SK-N-SH (cell line): ENCODE measurements around the gene TUBGCP3. TPM values are rescaled to one million over a fixed set of nuclear protein-coding genes. Genes with fewer than 3 reads are reported as not detected.

Experiments used
- CTCF ChIA-PET: fragments of 300-600, 350-600 bp; formaldehyde crosslinking; extraction: SDS; loops from one replicate; lab custom pipeline; 2021; lab: Yijun Ruan, JAX
- POLR2A ChIA-PET: fragments of 350-600 bp; sonication (Branson Sonifier 250); formaldehyde crosslinking; extraction: SDS; loops from one replicate; lab custom pipeline; 2020; ENCODE audit warnings: antibody characterized with exemption, inconsistent platforms; lab: Yijun Ruan, JAX
- DNase-seq: peaks from one replicate; pipeline ENCODE4 v3.0.0; 2012
- H2AFZ ChIP-seq: fragments of 200-600 bp; sonication (generic); 2 replicates; pipeline ENCODE4 v1.8.1; 2016; ENCODE audit warnings: antibody characterized with exemption, mild to moderate bottlenecking, low read depth
- H3F3A ChIP-seq: fragments of 200-600 bp; sonication (generic); replicated peaks from 2 replicates; pipeline ENCODE3; 2016; ENCODE audit warnings: antibody characterized with exemption, mild to moderate bottlenecking; ENCODE audit not compliant: insufficient read depth
- H3K27ac ChIP-seq, 2 experiments: fragments of 200-500 bp in 1 of 2; fragments of 200-600 bp in 1 of 2; sonication (Bioruptor generic) in 1 of 2; sonication (generic), shearing (Covaris generic) in 1 of 2; 2 replicates each; pipeline versions ENCODE4 v1.5.1 to v1.6.1; 2014 to 2016; ENCODE audit warnings: low read depth in 2 of 2, inconsistent platforms in 1 of 2, low read length in 1 of 2, mild to moderate bottlenecking in 1 of 2, mixed read lengths in 1 of 2
- H3K27me3 ChIP-seq: fragments of 200-600 bp; sonication (generic), shearing (Covaris generic); 2 replicates; pipeline ENCODE4 v1.6.1; 2016; ENCODE audit warnings: mixed run types; ENCODE audit not compliant: insufficient read depth
- H3K36me3 ChIP-seq, 2 experiments: fragments of 200-500 bp in 1 of 2; fragments of 200-600 bp in 1 of 2; sonication (Bioruptor generic) in 1 of 2; sonication (generic) in 1 of 2; replicated peaks in 1 of 2; 2 replicates each; pipeline versions ENCODE3 to v1.5.1; 2014 to 2016; ENCODE audit warnings: low read length in 1 of 2, mild to moderate bottlenecking in 1 of 2; ENCODE audit not compliant: insufficient read depth in 2 of 2, control insufficient read depth in 1 of 2
- H3K4me1 ChIP-seq, 2 experiments: fragments of 200-500 bp in 1 of 2; fragments of 200-600 bp in 1 of 2; sonication (Bioruptor generic) in 1 of 2; sonication (generic), shearing (Covaris generic) in 1 of 2; 2 replicates each; pipeline versions ENCODE4 v1.5.1 to v1.6.1; 2014 to 2016; ENCODE audit warnings: low read depth in 1 of 2, low read length in 1 of 2, mixed run types in 1 of 2; ENCODE audit not compliant: insufficient read depth in 2 of 2, control insufficient read depth in 1 of 2
- H3K4me2 ChIP-seq: fragments of 200-600 bp; sonication (generic), shearing (Covaris generic); 2 replicates; pipeline ENCODE4 v1.6.1; 2017; ENCODE audit warnings: mixed run types
- H3K4me3 ChIP-seq, 2 experiments: fragments of 200-500 bp in 1 of 2; fragments of 200-600 bp in 1 of 2; sonication (Bioruptor generic) in 1 of 2; sonication (generic), shearing (Covaris generic) in 1 of 2; 2 replicates each; pipeline versions ENCODE4 v1.5.1 to v1.8.1; 2014 to 2016; ENCODE audit warnings: low read depth in 2 of 2, inconsistent platforms in 1 of 2, low read length in 1 of 2, mild to moderate bottlenecking in 1 of 2, mixed read lengths in 1 of 2, moderate library complexity in 1 of 2
- H3K79me2 ChIP-seq: fragments of 200-600 bp; sonication (generic); 2 replicates; pipeline ENCODE4 v1.8.1; 2017; ENCODE audit warnings: mild to moderate bottlenecking; ENCODE audit not compliant: insufficient read depth
- H3K9ac ChIP-seq: fragments of 200-600 bp; sonication (generic); 2 replicates; pipeline ENCODE4 v1.6.1; 2017; ENCODE audit warnings: mixed run types
- H3K9me2 ChIP-seq: fragments of 200-600 bp; sonication (generic); 2 replicates; pipeline ENCODE4 v1.6.1; 2017; ENCODE audit warnings: mixed run types
- H3K9me3 ChIP-seq: fragments of 200-600 bp; sonication (generic); 2 replicates; pipeline ENCODE4 v1.6.1; 2017; ENCODE audit warnings: mixed run types, mild to moderate bottlenecking, moderate library complexity
- H4K20me1 ChIP-seq: fragments of 200-600 bp; sonication (generic); 2 replicates; pipeline ENCODE4 v1.6.1; 2017; ENCODE audit warnings: mild to moderate bottlenecking, mixed run types; ENCODE audit not compliant: insufficient read depth
- CHD2 ChIP-seq: fragments of 150-350 bp; IDR thresholded peaks from 2 replicates; pipeline ENCODE4 v1.6.1; 2018; ENCODE audit warnings: low read length; ENCODE audit not compliant: partially characterized antibody
- FOSL2 ChIP-seq: IDR thresholded peaks from 2 replicates; pipeline ENCODE4 v1.4.0; 2012; ENCODE audit warnings: low read depth, mild to moderate bottlenecking, moderate library complexity, borderline replicate concordance
- FOXJ3 ChIP-seq: sonication (generic); formaldehyde crosslinking; IDR thresholded peaks from 2 replicates; pipeline ENCODE4 v1.5.1; 2020; ENCODE audit warnings: mild to moderate bottlenecking, missing genetic modification reagents
- GABPA ChIP-seq: IDR thresholded peaks from 2 replicates; pipeline ENCODE4 v1.4.0; 2012; ENCODE audit warnings: low read depth, mild to moderate bottlenecking
- GATA2 ChIP-seq: sonication (generic); formaldehyde crosslinking; IDR thresholded peaks from 2 replicates; pipeline ENCODE4 v1.5.0; 2020; ENCODE audit warnings: mild to moderate bottlenecking, missing genetic modification reagents
- MEF2A ChIP-seq: IDR thresholded peaks from 2 replicates; pipeline ENCODE4 v1.4.0; 2012; ENCODE audit warnings: low read depth, borderline replicate concordance
- POLR2AphosphoS5 ChIP-seq: IDR thresholded peaks from 2 replicates; pipeline ENCODE4 v1.6.1; 2012; ENCODE audit warnings: low read depth, low read length
- RCOR1 ChIP-seq: fragments of 150-350 bp; IDR thresholded peaks from 2 replicates; pipeline ENCODE4 v1.6.1; 2017; ENCODE audit warnings: antibody characterized with exemption, low read length
- RFX5 ChIP-seq: IDR thresholded peaks from 2 replicates; pipeline ENCODE4 v1.6.1; 2012; ENCODE audit warnings: mild to moderate bottlenecking, improper control_type of control experiment, low read length
- RXRA ChIP-seq: IDR thresholded peaks from 2 replicates; pipeline ENCODE4 v1.4.0; 2012; ENCODE audit warnings: low read depth, mild to moderate bottlenecking, borderline replicate concordance
- SIN3A ChIP-seq: IDR thresholded peaks from 2 replicates; pipeline ENCODE4 v1.6.1; 2012; ENCODE audit warnings: low read depth, mild to moderate bottlenecking, low read length, moderate library complexity, borderline replicate concordance
- TAF1 ChIP-seq: IDR thresholded peaks from 2 replicates; pipeline ENCODE4 v1.6.1; 2012; ENCODE audit warnings: low read depth, mild to moderate bottlenecking, low read length, moderate library complexity, borderline replicate concordance
- TCF12 ChIP-seq: IDR thresholded peaks from 2 replicates; pipeline ENCODE4 v1.4.0; 2012
- TEAD4 ChIP-seq: IDR thresholded peaks from 2 replicates; pipeline ENCODE4 v1.4.0; 2012; ENCODE audit warnings: mild to moderate bottlenecking, borderline replicate concordance; ENCODE audit not compliant: insufficient read depth
- WGBS: methylation state at CpG from one replicate; pipeline ENCODE4 v1.1.6; 2017; ENCODE audit warnings: low lambda C conversion rate; 5-methylcytosine and 5-hydroxymethylcytosine counted together
- polyA plus RNA-seq, 3 experiments: library from polyadenylated mRNA; depleted of rRNA; stranded (reverse); fragments of >200 nt; gene quantifications; 2 replicates each; pipeline ENCODE4 v1.2.3, GENCODE V29; 2012
- TF ChIP-seq, protein P1 (sequence below): IDR thresholded peaks from 2 replicates; pipeline ENCODE4 v1.4.0; 2012; ENCODE audit warnings: low read depth
- TF ChIP-seq, protein P2 (sequence below): IDR thresholded peaks from 2 replicates; pipeline ENCODE4; 2012
- TF ChIP-seq, protein P3 (sequence below): fragments of 150-350 bp; IDR thresholded peaks from 2 replicates; pipeline ENCODE4 v1.6.1; 2017; ENCODE audit warnings: antibody characterized with exemption, low read length, low read depth, borderline replicate concordance

The TUBGCP3 gene
- polyA plus RNA-seq, 1 of the 3 experiments (the other 2 are of a cell fraction) = 16.8 TPM

DNA sequence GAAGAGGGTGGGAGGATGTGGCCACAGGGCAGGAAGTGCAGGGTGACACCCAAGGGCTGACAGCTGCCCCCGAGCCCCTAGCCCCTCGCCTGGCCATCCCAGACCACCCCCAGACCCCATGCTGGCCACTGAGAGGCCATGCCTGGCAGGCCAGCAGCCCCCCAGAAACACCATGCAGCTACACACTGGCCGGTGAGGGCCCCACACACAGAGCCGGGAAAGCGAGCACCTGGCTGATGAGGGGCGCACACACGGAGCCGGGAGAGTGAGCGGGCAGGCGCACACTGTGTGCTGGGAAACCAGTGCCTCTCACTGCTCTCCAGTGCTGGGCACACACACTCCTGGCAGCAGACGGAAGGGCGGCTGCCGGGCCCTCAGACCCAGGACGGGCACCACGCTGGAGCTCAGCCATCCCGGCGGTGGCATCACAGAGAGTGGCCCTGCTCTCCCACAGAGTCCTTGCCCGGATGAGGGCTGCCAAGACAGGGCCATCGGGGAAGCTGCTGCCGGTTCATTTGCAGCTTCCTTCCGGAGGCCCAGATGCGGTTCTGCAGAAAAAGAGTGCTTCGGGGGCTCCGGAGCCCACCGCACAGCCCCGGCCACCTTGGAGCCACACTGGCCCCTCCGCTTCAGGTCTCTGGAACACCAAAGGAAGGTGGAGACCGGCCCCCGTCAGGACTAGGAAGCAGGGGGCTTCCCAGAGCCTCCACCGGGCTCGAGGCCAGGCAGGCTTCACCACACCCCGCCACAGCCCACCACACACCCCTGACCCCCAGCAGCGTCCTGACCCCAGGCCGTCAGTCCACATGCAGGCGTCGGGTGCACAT is 135.4 kb downstream of the TUBGCP3 start:
- Histone ChIP-seq H3K9ac (no peak overlapping the region), H3K9me2 (no peaks in the 10 kb centered on the region), H3K36me3 (no peaks in the 10 kb centered on the region), H3K9me3 (no peaks in the 10 kb centered on the region), H3K4me1 (no peaks in the 10 kb centered on the region), H3K4me2 (no peak overlapping the region), H3K79me2 (no peaks in the 10 kb centered on the region), H3K27ac (no peak overlapping the region), H4K20me1 (no peaks in the 10 kb centered on the region), H3K27me3 (no peaks in the 10 kb centered on the region), H2AFZ (no peak overlapping the region), H3F3A (no peaks in the 10 kb centered on the region), H3K4me3 (no peak overlapping the region)
- TF ChIP-seq TAF1 = no peak
- TF ChIP-seq TCF12 = no peak
- ChIA-PET POLR2A (no interaction called here), CTCF (interaction anchor here (0.6 to 1.2 kb wide), 2 partner anchors 9 to 121 kb away, joined by 3 to 4 read pairs; no protein-coding TSS in a partner anchor)
- 64% methylated on average over 20 of the region's 36 CpGs for WGBS
- DNase-seq = no peak

DNA sequence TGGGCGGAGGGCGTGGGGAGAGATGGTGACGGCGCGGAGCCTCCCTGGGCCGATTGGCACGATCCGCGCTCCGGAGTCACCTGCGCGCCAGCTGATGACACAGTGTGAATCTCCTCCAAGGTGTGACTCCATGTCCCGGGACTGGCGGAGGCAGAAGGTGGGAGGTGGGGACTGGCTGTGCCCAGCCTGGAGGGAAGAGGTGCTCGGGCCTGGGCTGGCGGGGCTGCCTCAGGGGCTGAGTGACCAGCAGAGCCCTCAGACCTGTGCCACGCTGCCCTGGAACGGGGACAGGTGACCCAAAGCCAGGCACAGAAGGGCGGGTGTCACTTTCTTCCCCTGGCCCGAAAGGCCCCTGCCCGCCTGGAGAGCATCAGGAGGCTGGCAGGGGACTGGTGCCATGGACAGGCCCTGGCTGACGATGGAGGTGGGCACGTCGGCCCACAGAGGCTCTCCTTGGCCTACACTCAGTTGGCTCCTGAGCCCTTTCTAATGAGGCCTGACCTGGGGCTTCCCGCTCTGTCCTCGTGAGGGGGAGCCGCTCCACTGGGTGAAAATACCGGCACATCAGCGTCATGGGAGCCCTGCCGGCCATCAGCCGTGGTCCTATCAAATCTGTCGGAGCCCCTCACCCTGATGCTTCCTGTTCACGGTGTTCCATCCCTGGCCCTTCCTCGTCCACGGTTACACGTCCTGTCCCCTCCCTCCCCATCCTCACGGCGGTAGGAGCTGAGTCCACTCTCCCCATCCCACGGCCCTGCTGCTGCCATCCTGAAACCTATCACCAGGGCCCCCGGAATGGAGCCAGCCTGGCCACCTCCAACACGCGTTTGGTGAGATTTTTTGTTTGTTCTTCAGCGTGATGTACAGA is 136.2 kb downstream of the TUBGCP3 start:
- TF ChIP-seq FOXJ3 (CRISPR knock-in tag) (no peak), TAF1 (no peak), RFX5 (no peak), RXRA (no peak), TEAD4 (no peak), GABPA (no peak), GATA2 (no peak), MEF2A (no peak), SIN3A (no peak), FOSL2 (no peak), TCF12 (no peak), POLR2AphosphoS5 (no peak), CHD2 (no peak), RCOR1 (no peak)
- TF ChIP-seq, protein P1, sequence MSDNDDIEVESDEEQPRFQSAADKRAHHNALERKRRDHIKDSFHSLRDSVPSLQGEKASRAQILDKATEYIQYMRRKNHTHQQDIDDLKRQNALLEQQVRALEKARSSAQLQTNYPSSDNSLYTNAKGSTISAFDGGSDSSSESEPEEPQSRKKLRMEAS = no peak
- TF ChIP-seq, protein P2, sequence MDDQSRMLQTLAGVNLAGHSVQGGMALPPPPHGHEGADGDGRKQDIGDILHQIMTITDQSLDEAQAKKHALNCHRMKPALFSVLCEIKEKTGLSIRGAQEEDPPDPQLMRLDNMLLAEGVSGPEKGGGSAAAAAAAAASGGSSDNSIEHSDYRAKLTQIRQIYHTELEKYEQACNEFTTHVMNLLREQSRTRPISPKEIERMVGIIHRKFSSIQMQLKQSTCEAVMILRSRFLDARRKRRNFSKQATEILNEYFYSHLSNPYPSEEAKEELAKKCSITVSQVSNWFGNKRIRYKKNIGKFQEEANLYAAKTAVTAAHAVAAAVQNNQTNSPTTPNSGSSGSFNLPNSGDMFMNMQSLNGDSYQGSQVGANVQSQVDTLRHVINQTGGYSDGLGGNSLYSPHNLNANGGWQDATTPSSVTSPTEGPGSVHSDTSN = no peak
- TF ChIP-seq, protein P3, sequence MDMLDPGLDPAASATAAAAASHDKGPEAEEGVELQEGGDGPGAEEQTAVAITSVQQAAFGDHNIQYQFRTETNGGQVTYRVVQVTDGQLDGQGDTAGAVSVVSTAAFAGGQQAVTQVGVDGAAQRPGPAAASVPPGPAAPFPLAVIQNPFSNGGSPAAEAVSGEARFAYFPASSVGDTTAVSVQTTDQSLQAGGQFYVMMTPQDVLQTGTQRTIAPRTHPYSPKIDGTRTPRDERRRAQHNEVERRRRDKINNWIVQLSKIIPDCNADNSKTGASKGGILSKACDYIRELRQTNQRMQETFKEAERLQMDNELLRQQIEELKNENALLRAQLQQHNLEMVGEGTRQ = no peak
- DNase-seq = peak; percentile 21
- no peak overlapping the region for H3K4me2 ChIP-seq
- WGBS = 72% methylated on average over 32 of the region's 43 CpGs
- H3K9me2 ChIP-seq = no peaks in the 10 kb centered on the region
- no peaks in the 10 kb centered on the region for H3F3A ChIP-seq
- H3K27ac ChIP-seq = no peak overlapping the region
- ChIA-PET POLR2A (no interaction called here), CTCF (interaction anchor here (0.9 to 1.2 kb wide), 2 partner anchors 8 to 154 kb away, joined by 3 to 4 read pairs; no protein-coding TSS in a partner anchor)
- H3K9ac ChIP-seq = no peak overlapping the region
- H2AFZ ChIP-seq = no peak overlapping the region
- H3K27me3 ChIP-seq = no peaks in the 10 kb centered on the region
- no peaks in the 10 kb centered on the region for H4K20me1 ChIP-seq
- no peak overlapping the region for H3K4me3 ChIP-seq
- no peaks in the 10 kb centered on the region for H3K9me3 ChIP-seq
- H3K36me3 ChIP-seq = no peaks in the 10 kb centered on the region
- no peaks in the 10 kb centered on the region for H3K79me2 ChIP-seq
- no peaks in the 10 kb centered on the region for H3K4me1 ChIP-seq
